ENCODE measurements around the gene POLA1.
A peak's percentile ranks its signal among the peaks of the same experiment; 100 is the strongest.

The POLA1 gene

DNA sequence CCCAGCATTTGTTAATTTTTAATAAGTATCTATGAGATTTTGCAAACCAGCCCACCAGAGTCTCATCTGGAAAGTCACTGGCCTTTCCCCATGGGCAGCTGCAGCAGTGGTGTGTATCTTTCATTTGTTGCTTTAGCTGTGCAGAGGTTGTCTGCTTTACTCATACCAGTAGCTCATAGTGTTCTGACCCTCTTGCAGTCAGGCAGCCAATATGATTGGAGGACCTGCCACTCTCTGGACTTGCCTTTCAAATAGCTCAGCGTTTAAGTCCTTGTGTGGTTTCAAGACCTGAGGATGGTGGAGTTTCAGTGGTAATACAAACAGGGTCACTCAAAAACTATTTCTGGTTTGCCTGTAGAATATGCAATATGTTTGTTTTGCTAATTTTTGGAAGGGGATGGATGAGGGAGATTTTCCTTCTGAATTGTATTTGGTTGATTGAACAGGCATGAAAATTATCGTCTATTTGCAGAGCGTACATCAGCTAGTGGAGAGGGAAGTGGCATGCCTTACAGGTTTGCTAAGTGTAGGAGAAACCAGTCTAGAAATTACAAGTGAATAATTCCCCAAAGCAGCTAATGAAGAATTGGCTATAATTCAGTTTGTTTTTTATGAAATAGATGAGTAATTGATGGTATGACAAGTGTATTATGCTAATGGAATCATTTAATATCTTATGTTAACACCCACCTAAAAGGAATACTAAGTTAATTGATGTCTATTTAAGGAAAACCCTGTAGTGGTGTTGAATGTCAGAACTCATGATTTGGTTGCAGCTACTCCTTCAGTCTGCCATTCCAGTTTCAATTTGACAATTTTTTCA is 8.9 kb downstream of the POLA1 start:
- DNase-seq = no peak

- DNase-seq = no peak
Measured at GRCh38 chrX:24703185-24703494, 9.4 kb downstream of the POLA1 start.

DNA sequence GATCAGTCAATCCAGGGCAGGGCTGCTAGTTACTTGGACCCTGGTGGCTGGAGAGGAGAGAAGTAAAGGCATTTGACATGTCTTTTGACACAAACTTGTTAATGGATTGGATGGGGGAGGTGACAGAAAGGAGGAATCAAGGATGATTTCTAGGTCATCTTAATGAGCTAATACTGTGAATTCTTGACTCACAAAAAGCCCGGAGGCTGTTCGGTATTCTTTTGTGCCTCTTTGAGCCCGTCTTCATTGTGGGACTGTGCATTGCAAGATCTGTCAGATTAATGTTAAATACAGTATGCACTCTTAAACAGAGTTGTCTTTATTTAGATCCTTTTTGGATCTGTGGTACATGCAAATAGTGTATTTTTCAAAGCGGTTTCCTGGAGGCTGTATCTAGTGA is 25.1 kb downstream of the POLA1 start:
- no peak for DNase-seq

DNA sequence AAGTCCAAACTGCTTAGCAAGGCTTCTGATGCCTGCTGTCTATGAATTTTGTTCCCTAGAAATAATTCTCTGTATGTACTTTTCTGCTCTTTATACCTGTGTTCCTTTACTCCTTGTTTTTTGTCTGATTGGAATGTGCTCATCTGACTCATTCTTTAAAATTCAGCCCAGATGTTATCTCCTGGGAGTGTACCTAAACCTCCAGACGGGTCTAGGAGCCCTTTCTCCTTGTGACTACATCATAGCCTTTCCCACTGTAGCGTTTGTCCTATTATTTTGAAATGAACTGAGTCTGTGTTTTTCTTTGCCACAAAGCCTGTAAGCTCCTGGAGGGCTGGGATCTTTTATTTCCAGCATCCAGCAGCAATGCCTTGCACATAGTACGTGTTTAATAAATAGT is 26.3 kb downstream of the POLA1 start:
- no peak for DNase-seq

DNA sequence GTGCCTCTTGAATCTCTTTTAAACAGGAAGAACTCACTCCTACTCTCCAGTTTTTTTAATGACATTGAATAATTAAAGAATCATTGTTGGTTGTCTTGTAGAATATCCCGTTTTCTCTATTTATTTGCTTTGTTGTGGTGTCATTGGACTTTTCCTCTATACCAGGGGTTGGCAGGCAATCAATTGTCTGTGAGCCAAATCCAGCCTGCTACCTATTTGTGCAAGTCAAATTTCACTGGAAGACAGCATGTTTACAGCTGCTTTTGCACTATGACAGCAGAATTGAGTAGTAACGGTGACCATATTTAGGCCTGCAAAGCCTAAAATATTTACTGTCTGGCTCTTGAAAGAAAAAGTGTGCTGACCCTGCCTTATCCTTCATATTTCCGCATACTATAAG is 34.8 kb downstream of the POLA1 start:
- DNase-seq = peak; percentile 40

DNA sequence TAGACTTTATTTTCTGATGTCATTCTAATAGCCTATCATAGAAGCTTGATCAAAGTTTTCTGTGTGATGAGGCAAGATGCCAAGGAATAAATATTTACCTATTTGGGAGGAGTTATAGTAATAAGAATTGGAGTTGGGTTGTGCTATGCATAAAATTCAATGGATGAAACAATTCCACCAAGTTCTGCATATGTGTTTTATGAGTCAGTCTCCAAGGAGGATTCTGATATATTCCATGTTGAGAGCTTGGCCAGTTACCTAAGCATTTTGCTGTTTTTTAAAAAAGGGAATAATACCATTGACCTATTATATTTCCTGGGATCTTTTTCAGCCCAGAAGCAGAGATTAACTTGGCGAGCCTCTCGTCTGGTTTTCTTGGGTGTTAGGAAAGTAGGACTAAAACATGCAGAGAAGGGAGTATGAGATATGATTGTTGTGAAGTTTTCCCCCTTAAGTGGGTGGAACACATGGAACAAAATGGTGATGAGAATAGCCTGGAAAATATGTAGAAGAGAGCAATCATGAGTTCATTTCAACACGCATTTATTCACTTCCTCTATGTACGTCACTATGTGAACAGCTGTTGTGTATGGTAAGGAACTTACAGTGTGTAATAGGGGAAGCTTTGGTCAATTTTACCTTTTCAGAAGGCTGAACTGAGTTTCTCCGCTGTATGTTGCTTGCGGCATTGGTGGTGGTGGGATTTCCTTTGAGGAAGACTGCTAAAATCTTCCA is 39.2 kb downstream of the POLA1 start:
- DNase-seq = no peak

DNA sequence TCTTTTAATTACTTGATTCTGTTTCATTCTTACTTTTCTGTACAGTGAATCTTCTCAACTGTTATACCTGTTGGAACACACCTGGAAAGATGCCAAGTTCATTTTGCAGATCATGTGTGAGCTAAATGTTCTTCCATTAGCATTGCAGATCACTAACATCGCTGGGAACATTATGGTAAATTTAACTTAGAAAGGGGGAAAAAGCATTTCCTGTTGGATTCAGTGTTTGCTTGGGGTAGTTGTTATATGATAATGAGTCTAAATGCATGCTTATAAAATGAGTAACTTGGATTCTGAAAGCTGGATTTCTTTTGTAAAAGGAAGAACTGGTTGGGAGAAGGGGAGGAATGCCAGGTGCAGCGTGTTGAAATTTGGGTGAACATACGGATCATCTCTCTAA is 47.6 kb downstream of the POLA1 start:
- DNase-seq = no peak

DNA sequence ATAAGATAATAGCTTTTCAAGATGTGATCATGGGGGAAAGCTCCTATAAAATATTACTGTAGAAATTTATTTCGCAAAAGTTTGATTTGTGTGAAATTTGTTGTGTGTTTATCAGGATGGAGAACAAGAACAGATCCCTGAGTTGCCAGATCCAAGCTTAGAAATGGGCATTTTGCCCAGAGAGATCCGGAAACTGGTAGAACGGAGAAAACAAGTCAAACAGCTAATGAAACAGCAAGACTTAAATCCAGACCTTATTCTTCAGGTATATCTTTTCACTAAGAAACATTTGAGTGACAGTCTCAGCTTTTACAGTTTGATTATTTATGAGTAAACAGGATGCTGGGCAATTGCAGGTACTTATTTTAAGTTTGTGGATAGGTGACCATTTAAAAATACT is 54.5 kb downstream of the POLA1 start:
- DNase-seq = no peak

- no peak for DNase-seq
Measured at GRCh38 chrX:24759786-24760185, 66.1 kb downstream of the POLA1 start.

GRCh38 chrX:24760363-24761000 is 66.8 kb downstream of the POLA1 start:
- no peak for DNase-seq

- DNase-seq = no peak
Measured at GRCh38 chrX:24761306-24761705, 67.6 kb downstream of the POLA1 start.

DNA sequence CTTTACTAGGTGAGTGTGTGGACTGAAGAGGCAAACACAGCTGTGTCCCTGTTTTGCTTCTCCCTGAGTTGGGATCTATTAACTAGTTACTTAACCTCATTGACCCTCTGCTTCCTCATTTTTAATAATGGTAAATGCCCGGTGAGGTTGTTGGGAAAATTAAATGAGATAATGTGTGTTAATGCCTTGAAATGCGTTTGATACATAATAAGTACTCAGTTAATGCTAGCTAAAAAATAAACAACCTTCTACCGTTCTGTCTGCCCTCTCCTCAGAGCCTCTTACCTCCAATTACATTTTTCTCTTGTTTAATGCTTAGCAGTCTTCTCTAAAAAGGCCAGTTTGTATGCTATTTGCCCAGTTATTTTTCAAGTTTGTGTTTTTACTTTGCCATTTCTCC is 70.3 kb downstream of the POLA1 start:
- no peak for DNase-seq

DNA sequence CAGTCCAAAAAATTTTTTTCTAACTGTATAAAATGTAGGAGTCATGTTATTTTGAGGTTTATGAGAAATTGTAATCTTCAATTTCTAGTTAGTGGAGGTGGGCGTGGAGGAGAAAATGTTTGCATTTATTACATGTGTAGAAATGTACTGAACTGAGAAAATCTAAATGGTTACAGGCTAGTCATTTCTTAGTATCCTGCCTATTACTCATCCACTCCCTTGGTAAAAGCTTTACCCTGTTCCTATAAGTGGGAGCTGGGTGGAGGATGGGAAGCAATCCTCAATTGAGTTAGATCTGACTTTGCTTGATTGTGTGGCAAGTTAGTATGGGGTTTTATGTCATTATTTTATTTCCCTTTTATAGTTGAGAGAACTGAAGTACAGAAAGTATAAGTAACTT is 73.8 kb downstream of the POLA1 start:
- no peak for DNase-seq

DNA sequence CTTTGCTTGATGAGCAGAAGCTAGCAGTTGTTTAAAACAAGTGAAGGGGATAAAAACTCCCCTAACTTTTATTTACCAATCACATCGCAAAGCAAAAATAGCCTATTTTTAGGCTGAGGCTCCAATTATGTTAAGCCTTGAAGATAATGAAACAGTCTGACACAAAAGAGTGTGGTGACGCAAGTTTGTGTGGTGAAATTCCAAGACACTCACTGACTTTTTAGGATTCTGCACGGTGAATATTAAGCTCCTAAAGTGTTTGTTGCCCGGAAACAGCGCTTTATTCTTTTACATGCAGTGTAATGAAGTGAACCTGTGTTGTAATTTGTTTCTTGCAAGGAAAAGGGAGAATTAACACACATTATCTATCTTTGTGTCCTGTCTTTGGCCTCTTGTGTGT is 74.8 kb downstream of the POLA1 start:
- DNase-seq = no peak

DNA sequence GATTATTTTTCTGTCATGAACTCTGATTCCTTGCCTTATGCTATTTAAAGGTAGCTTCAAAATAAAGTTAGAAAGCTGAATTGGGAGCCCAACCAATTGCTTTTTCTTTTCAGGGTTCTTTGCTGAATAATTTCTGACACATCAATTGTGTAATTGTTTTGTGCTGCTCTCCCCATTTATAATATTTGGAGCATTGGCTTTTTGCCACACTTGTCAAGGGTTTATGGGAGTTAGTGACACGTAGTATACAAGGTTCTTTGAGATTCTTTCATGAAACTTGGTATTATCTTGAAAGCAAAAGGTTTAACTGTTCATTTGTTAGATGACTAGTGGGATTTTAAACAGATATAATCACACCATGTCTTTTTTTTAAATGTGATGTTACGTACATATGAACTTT is 80.9 kb downstream of the POLA1 start:
- DNase-seq = no peak

DNA sequence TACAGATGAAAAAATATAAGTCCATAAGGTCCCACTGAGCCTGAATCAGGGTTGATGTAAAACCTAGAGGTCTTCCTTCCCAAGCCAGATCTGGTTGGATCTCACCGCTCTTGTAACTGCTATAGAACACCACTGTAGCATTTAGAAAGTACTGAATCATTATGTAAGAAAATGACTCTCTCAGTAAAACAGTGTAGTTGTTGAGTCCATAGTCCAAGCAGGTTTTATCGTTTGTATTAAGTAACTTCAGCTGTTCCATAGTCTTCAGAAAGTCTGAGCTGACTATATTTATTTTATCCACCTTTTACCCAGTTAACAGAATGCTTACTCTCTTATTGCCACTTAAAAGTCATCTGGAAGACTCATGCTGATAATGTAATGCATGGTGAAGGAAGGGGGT is 82.2 kb downstream of the POLA1 start:
- no peak for DNase-seq

DNA sequence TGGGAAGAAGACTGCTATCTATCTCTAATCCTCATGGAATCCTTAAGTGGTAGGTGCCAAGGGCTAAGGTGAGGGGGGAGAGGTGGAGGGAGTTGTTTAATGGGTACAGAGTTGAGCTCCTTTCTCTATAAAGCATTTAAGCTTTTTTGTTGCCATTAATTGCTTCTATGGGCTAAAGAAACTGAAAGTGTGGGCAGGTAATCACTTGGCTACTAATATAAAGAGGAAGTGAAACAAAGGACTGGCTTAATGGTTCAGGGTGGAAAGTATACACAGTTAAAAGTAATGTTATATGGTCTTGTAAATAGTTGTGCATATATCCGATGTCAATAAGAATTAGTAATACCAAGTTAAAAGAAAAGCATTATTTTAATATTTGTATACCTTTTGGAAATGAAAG is 83.9 kb downstream of the POLA1 start:
- no peak for DNase-seq

GRCh38 chrX:24782011-24782410 is 88.3 kb downstream of the POLA1 start:
- no peak for DNase-seq

DNA sequence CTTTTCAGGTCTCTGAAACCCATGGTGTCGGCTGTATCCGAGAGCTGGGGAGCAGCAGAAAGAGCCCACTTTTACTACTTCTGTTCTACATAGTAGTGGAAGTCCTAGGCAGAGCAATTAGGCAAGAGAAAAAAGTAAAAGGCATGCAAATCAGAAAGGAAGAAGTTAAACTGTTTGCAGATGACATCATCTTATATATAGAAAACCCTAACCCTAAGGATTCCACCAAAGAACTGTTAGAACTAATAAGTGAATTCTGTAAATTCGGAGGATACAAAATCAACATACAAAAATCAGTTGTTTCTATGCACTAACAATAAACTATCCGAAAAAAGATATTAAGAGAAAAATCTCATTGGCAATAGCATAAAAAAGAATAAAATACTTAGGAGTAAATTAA is 95.3 kb downstream of the POLA1 start:
- DNase-seq = no peak

GRCh38 chrX:24790166-24790565 is 96.4 kb downstream of the POLA1 start:
- DNase-seq = no peak

- no peak for DNase-seq
Measured at GRCh38 chrX:24796204-24796603, 102.5 kb downstream of the POLA1 start.

DNA sequence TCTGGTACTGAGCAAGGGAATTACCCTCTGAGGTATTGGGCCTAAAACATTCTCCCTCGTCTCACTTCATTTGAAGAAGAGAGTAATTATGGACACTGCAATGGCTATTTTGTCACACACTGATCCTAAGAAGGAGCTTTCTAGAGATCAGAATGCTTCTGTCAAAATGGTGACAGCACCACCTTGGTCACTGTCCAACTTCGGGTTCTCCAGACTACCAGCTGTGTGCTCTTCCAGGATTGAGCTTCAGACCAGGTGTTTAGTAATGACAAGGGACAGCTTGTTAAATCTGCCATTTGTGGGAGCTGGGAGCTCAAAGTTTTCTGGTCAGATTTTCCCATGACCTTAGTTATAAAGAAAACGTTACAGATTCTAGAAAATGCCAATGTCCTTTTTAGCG is 105.4 kb downstream of the POLA1 start:
- no peak for DNase-seq

- DNase-seq = no peak
Measured at GRCh38 chrX:24799565-24799964, 105.8 kb downstream of the POLA1 start.

DNA sequence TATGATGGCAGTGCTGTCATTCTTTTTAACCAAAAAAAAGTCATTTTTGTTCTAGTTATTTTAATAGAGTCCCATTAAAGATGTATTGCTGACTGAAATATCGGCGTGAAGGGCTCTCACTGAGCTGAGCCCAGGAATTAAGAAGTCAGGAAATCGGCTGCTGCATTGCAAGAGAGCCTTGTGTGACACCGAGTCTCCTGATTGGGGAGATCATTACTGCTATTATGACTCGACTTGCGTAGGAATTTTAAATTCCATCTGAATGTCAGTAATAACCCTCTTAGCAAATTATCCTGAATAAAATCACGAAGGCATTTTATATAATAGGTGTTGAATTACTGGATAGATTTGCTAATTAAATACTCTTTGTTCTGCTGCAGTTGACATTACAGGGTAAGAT is 111.5 kb downstream of the POLA1 start:
- DNase-seq = no peak

Measured in NCI-H2029 (cell line).